Stimulated activated CD8-positive, alpha-beta memory T cell treated with anti-CD3 and anti-CD28 coated beads, Interleukin-2, amount 100 ng/mL, for 48 hours (primary cell): ENCODE data around the gene ACKR3.

Experiments
- DNase-seq, 2 donors: peaks; one replicate each; pipeline ENCODE4 v3.0.0-alpha.2; 2020; ENCODE audit warnings: low read depth in 2 of 2

The ACKR3 gene

DNA sequence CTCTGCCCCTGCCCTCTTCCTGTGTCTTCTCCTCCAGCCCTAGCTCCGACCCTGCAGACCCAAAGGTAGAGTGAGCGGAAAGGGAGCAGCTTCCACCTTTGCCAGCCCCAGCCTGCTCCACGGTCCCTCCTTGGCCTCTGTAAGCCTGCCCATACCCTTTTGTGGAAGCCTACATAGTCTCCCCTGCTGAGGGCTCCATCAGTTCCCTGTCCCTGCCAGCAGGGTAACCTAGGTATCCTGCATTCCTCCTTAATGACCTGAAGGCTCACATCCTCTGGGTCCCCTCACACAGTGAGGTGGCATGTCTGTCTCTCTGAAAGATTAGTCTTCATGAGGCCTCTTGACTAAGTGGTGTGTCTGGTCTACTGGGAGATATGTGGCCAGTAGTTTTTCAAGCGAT, 20.5 kb upstream of the ACKR3 start:
- no peak for DNase-seq

DNA sequence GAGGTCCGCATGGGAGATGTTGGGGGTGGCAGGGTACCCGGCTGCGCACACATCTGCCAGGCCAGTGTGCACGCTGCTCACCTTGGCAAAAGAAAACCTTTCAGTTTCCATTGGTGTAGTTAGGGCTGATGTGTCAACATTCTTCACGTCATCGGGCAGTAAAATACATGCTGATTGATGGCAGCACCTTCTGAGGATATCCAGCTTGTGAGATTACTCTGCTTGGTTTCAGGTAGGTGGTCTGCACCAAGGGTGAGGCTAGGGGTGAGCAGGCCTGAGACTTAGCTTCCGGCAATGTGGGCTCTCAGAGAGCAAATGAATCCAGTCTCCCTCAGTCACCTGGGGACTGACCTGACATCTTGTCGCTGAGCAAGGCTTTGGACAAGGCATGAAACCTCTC, 19.3 kb upstream of the ACKR3 start:
- no peak for DNase-seq

DNA sequence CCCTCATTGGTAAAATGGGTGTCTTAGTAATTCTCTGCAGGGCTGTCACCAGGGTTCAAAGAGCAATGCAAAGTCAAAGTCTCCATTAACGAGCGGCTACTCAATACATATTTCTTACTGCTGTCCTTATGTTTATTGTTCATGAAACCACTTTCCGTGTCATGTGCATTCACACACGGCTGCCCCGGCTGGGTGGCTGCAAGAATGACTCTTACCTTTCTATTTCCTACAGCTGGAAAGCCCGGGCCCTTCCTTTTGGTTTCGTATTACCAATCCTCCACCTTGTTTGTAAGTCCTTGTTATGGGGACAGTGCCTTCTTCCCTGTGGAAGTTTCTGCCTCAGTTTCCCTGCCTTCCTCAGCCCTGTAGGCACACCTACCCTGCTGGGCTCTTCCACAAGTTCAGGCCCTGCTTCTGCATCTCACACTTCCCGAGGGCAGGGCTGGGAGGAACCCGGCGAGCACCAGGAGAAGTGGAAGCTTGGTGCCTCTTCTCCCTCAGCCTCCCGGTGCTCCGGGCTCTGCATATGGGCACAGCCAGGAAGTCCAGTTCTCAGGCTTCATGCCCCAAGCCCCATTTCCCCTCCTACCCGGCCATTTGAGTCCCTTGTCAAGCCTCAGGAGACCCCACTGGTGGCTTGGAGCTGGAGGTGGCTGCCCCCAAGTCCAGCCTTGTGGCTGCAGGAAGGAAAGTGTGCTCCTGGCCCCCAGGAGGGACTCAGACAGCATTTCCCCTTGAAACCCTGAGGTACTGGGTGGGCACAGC, 18.7 kb upstream of the ACKR3 start:
- no peak for DNase-seq

DNA sequence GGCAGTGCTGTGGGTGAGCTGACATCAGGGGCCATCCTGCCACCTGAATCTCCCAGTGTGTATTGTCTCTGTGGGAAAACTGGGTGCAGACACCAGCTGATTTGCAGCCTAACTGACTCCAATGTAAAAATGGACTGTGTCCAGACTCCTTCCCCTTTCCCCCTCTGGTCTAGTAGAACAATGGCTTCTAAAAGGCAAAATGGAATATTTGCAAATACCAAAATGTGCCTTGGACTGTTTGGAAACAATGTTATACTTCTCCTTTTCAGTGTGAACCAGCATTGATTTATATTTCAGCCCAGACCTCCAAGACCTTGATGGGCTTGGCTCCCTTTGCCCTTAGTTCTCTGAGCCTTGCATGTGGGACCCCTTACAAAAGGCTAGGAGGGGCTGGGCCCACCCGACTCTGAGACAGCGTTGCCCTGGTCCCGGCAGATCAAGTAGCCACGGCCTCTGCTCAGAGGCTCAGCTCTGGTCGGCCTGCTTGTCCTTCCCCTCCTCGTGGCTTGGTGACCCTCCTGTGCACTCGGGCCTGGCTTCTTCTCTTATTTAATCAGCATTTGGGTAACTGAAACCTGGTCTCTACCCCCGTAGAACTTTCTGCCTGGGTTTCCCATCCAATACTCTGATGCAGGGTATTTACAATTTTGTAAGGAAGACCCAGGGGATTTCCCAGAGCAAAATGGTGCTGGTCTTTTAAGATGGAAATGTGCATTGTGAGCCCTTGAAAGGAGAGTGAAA, 18.0 kb upstream of the ACKR3 start:
- DNase-seq, result no peak

DNA sequence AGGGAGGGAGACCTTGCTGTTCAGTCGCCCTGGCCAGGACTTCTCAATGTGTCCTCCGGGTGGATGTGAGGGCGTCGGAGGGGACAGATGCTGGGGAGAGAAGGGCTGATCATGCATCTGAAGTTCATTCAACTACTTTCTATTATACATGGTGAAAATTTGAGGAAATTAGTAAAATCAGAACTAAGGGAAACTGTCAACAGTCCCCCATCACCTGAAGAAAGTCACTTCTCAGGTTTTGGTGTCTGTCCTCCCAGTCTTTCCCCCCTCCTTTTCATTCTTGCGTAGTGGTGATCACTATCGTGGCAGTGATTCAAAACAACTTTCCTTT, 17.4 kb upstream of the ACKR3 start:
- DNase-seq, result no peak

DNA sequence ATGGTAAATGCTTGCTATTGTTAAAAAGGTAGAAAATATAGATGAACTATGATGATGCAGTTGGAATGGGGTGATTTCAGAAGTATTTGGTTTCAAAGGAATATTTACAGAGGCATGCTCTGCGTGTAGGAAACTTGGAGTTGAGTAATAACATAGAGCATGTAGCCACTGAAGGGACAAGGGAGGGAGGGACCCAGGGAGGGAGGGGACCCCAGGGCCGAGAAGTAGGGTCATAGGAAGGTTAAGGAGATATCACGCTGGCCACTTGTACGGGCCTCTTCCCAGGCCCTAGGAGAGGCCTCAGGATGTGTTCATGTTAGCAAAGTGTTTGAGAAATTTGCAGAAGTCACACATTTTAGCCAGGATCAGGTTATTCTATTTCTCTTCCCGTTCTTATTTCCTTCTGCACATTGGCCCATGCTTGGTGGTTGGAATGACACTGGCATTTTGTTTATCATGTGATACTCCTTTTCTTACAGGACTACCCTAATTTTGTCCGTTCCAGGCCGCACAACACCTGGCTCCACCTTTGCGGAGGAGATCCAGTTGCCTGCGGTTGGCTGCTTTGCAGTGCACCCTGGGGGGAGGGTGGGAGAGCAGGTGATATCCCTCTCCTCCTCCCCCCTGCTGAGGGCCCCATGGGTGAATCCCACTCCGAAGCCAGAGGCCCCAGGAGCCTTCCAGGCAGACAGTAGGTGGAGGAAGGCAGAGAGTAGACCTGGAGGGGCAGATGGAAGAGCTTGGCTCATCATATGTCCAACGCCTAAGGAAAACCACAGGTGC, 16.9 kb upstream of the ACKR3 start:
- DNase-seq, result no peak

DNA sequence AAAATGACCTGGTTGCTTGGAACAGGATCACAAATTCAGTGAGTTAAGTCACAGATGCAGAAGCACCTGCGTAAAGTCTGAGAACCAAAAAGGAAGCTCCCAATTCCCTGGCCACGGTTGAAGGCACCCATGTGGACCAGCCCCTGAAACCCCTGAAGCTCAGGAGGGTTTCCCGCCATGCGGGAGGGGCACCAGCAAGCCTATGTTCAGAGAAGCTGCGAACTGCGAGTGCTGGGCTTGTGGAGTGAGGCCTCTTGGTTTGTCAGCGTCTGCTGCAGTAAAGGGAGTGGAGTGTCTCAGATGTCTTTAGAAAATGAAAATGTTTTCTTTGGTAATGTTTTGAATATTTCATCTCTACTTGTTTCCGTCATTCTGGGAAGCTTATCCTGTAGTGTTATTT, 16.1 kb upstream of the ACKR3 start:
- DNase-seq, result no peak

DNA sequence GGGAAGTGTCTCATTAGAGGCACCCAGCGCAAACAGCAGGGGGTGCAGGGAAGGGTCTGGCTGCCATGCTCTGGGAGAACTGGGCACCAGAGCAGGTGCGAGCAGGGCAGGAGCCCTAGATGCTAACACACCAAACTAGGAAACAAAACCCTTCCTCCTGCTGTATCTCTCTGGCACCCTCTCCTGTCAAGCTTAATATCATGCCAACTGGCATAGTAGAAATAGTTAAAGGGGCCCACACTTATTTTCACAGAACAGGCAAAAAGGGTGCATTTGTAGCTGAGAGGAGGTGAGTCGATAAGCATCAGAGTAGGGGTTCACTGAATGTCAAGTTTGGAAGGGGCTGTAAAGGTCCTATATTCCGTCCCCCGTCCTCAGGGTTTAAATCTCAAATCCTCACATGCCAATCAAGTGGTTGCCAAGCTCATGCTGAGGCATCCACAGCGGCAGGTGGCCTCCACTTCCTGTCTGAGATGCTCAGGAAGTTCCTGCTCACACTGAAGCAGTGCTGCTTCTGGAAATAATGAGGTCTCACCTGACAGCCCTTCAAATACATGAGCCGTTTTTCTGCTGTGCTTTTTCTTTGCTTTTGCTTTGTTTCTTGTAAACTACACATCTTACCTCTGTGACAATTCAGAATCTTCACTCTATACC, 14.9 kb upstream of the ACKR3 start:
- no peak for DNase-seq

DNA sequence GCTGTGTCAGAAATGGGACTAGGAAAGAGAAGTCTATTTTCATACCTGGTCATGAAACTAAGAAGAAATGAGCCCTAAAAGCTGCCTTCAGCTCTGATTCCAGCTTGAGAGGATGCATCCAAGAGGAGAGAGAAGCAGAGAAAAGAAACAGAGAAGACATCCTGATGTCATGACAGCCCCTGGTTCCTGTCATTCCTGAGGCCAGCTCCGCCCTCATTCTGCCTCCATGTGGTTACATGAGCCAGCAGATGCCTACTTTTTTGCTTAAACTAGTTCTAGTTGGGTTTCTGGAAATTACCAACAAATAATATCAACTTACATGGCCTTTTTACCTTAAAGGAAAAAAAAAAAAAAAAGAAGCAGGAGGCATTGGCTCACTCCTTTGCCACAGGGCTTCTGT, 14.1 kb upstream of the ACKR3 start:
- DNase-seq, result no peak

DNA sequence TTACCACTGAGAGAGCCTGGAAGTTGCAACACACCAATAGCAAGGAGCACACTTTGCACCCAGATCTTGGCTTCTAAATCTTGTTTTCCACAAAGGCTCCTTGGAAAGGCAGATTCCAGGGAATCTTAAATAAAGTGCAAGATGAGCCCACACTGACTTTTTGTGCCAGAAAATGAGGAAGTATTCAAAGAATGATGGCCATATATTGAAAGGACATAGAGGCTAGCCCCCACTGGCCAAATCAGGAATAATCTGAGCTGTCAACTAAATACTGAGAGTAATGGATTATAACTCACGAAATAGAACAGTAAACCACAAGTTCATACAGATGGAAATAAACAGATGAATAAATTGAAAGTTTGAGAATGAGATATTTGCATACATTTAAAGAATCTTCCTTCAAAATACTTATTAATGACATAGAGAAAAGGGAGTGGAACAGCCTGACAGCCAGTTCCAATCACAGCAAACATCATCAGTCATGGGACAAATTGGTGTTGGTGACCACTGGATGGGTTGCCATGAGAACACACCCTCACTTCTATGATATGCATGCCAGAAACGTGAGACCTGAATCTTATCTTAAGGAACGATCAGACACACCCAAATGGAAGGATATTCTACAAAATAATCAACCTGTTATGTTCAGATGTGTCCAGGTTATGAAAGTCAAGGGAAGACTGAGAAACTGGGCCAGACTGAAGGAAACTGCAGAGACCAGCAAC, 12.2 kb upstream of the ACKR3 start:
- no peak for DNase-seq

DNA sequence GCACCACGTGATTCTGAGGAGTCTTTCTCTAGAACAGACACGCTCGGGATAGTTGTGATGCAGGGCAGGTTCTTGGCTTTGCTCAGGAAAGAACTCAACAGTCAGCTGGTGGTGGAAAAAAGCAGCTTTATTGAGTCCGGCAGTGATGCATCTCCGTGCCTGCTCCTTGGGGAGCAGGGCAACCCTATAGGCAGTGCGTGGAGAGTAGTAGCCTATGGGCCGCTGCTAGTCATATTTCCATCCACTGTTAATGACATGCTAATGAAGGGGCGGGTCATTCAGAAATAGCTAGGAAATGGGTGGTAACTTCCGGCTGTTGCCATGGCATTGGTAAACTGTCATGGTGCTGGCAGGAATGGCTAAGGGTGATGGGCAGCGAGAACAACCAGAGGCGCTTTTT, 11.6 kb upstream of the ACKR3 start:
- DNase-seq, result no peak

DNA sequence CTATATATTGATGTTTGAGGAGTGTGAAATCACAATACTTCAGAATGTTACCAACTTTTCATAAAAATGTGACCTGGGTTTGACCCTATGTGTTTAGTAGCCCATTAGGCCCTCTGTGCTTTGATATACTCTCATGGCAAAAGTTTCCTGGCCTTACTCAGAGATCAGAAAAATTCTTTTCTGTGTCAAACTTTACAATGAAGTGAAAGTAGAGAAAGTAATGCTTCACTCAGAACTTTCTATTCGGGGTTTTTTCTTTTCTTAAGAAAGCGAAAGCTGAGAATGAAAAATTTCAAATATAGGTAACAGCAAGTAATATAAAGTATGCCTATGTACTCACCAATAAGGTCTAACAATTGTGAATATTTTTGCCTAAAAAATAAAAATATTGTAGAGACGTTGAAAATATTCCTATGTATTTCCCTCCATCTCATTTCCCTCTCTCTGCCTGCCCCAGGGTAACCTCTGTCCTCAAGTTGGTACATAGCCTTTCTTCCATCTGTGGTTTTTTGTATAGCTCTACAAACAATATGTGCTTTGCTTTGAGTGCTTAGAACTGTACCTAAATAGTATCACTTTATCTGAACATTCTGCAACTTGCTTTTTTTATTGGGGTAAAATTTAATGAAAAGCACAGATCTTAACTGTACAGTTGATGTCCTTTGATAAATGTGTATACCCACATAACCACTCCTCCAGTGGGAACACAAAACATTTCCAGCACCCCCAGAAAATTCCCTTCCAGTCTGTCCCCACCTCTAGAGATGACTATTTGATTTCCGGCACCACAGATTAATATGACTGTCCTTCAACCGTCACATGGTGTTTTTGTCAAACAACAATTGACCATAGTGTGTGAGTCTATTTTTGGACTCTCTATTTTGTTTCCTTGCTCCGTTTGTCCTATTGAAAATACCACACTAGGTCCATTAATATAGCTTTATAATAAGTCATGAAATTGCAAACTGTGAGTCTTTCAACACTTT, 10.3 kb upstream of the ACKR3 start:
- no peak for DNase-seq

DNA sequence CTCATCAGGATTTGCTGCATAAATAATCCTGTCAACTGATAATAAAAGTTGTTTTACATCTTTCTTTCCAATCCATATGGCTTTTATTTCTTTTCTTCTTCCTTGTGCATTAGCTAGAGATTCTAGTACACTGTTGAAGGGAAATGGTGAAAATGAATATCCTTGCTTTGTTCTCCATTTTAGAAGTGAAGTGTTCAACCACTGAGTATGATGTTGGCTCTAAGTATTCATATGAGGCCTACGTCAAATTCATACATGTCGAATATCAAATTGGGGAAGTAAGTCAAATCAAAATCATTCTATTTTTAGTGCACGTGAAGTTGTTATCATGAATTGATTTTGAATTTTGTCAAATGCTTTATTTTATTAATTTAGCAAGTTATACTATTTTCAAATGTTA, 7.8 kb upstream of the ACKR3 start:
- DNase-seq, result no peak

DNA sequence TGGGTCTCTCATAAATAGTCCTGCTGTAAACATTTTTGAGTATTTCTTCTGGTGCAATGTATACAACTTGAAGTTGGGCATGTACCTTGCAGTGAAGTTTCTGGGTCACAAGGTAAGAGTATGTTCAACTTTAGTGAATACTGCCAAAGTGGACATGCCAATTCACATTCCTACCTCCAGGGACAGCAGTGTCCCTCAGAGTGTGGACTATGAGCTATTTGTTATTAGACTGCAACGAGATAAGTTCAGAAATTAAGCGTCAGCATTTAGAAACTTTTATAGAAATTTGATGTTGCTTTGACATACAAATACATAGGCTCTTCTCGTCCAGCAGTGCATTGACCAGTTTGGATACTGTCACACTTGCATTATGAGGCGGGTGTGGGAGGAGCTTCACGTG, 7.2 kb upstream of the ACKR3 start:
- no peak for DNase-seq

DNA sequence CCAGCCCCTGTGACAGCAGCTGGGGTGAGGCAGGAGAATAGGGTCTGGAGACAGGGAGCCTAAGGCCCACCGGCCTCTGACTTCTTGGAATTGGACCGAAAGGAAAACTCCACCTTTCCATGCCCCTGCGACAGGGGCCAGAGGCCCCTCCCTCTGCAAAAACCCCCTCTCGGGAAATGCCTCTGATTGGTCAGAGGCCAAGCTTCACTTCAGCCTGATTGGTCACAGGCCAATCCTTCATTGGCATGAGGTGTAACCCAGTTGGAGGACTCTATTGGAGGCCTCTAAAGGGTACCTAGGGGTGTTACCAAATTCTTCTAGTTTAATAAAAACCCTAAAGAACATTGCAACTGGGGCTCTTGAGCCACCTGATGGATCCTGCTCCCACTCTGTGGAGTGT, 5.7 kb upstream of the ACKR3 start:
- no peak for DNase-seq

DNA sequence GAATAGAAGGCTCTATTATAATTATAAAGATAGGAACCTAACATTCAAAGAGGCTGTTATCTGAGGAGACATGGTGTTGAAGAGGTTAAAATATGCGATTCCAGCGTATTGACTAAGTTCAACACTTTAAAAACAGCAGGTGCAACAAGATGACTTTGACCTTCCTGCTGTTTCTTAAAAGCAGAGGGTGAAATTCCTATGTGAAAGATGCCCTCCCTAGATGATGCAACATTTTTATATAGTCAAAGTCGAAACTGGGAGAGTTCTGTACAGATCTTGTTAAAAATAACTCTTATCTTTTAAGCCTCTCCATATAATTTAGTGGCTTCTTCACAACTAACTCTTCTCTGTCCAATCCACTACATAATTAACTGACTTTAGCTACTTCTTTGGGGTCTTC, 4.4 kb upstream of the ACKR3 start:
- no peak for DNase-seq

DNA sequence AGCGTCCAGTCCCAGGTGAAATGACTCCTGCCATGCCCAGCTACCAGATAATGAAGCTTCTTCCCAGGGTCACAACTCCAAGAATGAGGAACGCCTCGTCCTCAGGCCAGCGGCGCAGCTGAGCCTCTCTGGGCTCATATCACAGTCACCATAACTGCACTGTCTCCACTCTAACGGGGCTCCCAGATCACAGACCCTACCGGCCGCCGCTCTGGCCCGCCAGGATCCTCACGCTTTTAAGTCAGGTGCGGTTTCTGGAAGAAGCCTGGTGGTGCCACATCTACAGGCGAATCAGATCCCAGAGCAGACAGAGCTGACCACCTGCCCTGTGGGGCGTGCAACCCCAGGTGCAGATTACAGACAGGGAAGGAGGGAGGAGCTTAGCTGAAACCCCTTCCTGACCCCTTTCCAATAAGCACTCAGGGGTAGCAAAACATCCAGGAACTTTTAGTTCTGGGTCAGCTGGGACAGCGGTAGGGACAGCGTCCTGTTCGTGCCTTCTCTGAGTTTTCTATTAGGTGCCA, 3.7 kb upstream of the ACKR3 start:
- no peak for DNase-seq

DNA sequence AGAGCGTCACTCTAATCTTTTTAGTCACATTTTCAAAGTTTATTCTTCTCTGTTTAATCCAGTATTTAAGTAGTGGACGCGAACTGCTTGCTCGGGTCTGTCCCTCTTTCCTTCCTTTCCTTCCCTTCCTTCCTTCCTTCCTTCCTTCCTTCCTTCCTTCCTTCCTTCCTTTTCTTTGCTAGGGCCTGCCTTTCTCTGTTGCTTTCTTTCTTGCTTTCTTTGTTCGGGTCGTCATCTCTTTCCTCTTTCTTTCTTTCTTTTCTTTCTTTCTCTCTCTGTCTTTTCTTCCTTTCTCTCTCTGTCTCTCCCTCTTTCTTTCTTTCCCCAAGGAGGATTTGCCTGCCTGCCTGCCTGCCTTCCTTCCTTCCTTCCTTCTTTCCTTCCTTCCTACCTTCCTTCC, 3.0 kb upstream of the ACKR3 start:
- no peak for DNase-seq

DNA sequence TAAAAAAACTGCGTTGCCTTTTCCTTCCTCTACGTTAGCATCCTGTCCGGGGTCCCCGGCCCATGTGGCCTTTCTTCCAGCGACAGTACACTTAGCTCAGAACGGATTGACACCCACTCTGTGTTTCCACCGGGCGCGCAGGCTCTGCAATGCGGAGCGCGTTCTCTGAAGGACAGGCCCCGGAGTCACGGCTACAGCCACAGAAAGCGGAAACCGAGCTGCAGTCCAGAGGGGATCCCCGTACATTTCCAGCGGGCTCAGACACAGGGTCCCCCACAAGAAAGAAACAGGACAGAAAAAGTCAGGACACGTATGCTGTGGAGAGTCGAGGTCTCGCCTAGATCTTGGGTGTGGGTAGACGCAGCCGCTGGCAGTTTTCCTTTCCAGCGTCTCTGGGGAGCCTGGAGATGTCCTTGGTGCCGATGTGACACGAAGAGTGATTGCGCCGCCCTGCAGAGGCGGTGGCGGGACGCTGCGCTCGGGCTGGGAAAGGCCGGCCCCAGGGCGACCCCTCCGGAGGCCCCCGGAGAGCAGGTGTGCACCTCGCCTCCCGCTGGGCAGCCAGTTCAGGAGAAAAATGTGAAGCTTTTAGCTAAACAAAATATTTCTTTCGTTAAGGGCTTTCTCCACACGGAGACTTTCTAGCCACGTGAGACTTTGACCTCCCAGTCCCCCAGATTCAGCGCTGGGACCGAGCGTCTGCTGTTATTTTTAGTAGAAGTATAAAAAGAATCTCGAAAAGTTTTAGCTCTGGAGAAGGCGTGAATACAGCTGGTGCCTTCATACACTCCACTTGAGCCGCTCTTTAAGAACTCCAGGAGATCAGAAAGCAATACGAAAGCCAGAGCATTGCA, 1.3 kb upstream of the ACKR3 start:
- DNase-seq, result no peak
